HepG2 (cell line): ENCODE measurements around the gene COL5A1. TPM values are rescaled to one million over a fixed set of nuclear protein-coding genes. Genes with fewer than 3 reads are reported as not detected.

Experiments
- ATAC-seq: fragments of 200-7000 bp; cut with Tn5 transposase; 3 replicates; pipeline ENCODE4 v1.9.1; 2020; ENCODE audit warnings: mild to moderate bottlenecking, moderate library complexity
- BruUV-seq: library from RNA; stranded (reverse); fragments of 400-500 nt; replicated peaks from 2 replicates; lab custom pipeline; 2021; lab: Mats Ljungman, UMichigan
- CTCF ChIA-PET: fragments of 300-600 bp; formaldehyde crosslinking; extraction: SDS; loops from one replicate; lab custom pipeline; 2021; ENCODE audit warnings: low total read pairs, inconsistent platforms, low intra/inter-chr PET ratio; lab: Yijun Ruan, JAX
- POLR2A ChIA-PET: fragments of 350-600 bp; sonication (Branson Sonifier 250); formaldehyde crosslinking; loops from one replicate; lab custom pipeline; 2020; ENCODE audit warnings: antibody characterized with exemption, inconsistent platforms; lab: Yijun Ruan, JAX
- DNase-seq: peaks from one replicate; pipeline ENCODE4 v3.0.0-alpha.2; 2015; ENCODE audit warnings: low spot score
- FAIRE-seq: peaks from 3 replicates; lab custom pipeline; 2011; peaks lifted over from hg19 to GRCh38; lab: Jason Lieb, UNC
- H2AFZ ChIP-seq: one replicate; pipeline ENCODE4 v1.6.1; 2011; ENCODE audit warnings: low read length, inconsistent platforms
- H3K27ac ChIP-seq: fragments of 300-600 bp; 3 replicates; pipeline ENCODE4 v1.8.0; 2011; ENCODE audit warnings: mixed run types, mild to moderate bottlenecking, mixed read lengths, low read length, inconsistent platforms; ENCODE audit not compliant: insufficient read depth; ENCODE audit errors: extremely low read length
- H3K27me3 ChIP-seq, 2 experiments: fragments of 200-600 bp in 1 of 2; 2 replicates in 1 of 2; 3 replicates in 1 of 2; pipeline versions ENCODE4 v1.6.0 to v1.8.0; 2011; ENCODE audit warnings: low read length in 2 of 2, mild to moderate bottlenecking in 2 of 2, moderate library complexity in 2 of 2, inconsistent platforms in 1 of 2; ENCODE audit not compliant: insufficient read depth in 2 of 2, control insufficient read depth in 1 of 2
- H3K36me3 ChIP-seq, 2 experiments: fragments of 200-600 bp in 1 of 2; replicated peaks in 1 of 2; 2 replicates in 1 of 2; 3 replicates in 1 of 2; pipeline versions ENCODE4 v1.5.1 to v1.8.0; 2011; ENCODE audit warnings: low read length in 2 of 2, inconsistent platforms in 1 of 2; ENCODE audit not compliant: insufficient read depth in 2 of 2, control insufficient read depth in 1 of 2
- H3K4me1 ChIP-seq: 2 replicates; pipeline ENCODE4 v1.5.1; 2012; ENCODE audit warnings: low read length, inconsistent platforms; ENCODE audit not compliant: insufficient read depth
- H3K4me2 ChIP-seq: 2 replicates; pipeline ENCODE4 v1.6.0; 2011; ENCODE audit warnings: low read depth, low read length, inconsistent platforms
- H3K4me3 ChIP-seq, 3 experiments: fragments of 200-600 bp in 1 of 3; sonication (generic), shearing (Covaris generic) in 1 of 3; replicated peaks in 1 of 3; 2 replicates each; pipeline ENCODE4 v1.5.1; 2011 to 2016; ENCODE audit warnings: low read length in 3 of 3, inconsistent platforms in 2 of 3, low read depth in 2 of 3, mild to moderate bottlenecking in 2 of 3, control low read depth in 1 of 3, mixed read lengths in 1 of 3; ENCODE audit not compliant: insufficient read depth in 1 of 3
- H3K79me2 ChIP-seq: one replicate; pipeline ENCODE4 v1.6.1; 2011; ENCODE audit warnings: low read length, inconsistent platforms; ENCODE audit not compliant: insufficient read depth
- H3K9ac ChIP-seq: 2 replicates; pipeline ENCODE4 v1.6.0; 2011; ENCODE audit warnings: mild to moderate bottlenecking, low read depth, low read length, inconsistent platforms; ENCODE audit not compliant: insufficient read depth
- H3K9me3 ChIP-seq: 2 replicates; pipeline ENCODE4 v1.5.1; 2012; ENCODE audit warnings: mild to moderate bottlenecking, low read length
- H4K20me1 ChIP-seq: 2 replicates; pipeline ENCODE4 v1.6.0; 2011; ENCODE audit warnings: inconsistent platforms, mild to moderate bottlenecking, low read length, moderate library complexity; ENCODE audit not compliant: insufficient read depth
- CTCF ChIP-seq: sonication (generic); formaldehyde crosslinking; IDR thresholded peaks from 2 replicates; pipeline ENCODE4 v1.5.0; 2020; ENCODE audit warnings: mild to moderate bottlenecking, missing genetic modification reagents, moderate library complexity
- POLR2AphosphoS5 ChIP-seq: IDR thresholded peaks from 2 replicates; pipeline ENCODE4 v1.6.1; 2012; ENCODE audit warnings: low read depth, low read length
- SNAI1 ChIP-seq: sonication (generic); formaldehyde crosslinking; IDR thresholded peaks from 2 replicates; pipeline ENCODE4 v1.5.0; 2020; ENCODE audit warnings: mild to moderate bottlenecking, missing genetic modification reagents, borderline replicate concordance
- SP4 ChIP-seq: sonication (generic); formaldehyde crosslinking; IDR thresholded peaks from 2 replicates; pipeline ENCODE4 v1.8.1; 2023; ENCODE audit warnings: mild to moderate bottlenecking, missing genetic modification reagents
- ZNF710 ChIP-seq: sonication (generic); formaldehyde crosslinking; IDR thresholded peaks from 2 replicates; pipeline ENCODE4 v1.5.0; 2020; ENCODE audit warnings: mild to moderate bottlenecking, missing genetic modification reagents, borderline replicate concordance
- WGBS: methylation state at CpG from one replicate; pipeline ENCODE4 v1.1.6; 2017; ENCODE audit warnings: low lambda C conversion rate; 5-methylcytosine and 5-hydroxymethylcytosine counted together
- in situ Hi-C: cut with HindIII; loops from 2 replicates; pipeline ENCODE4 v1.10.0; 2017; ENCODE audit warnings: low pct_unique_long_range_greater_than_20kb; ENCODE audit not compliant: extremely low pct_ligation_motif_present
- intact Hi-C: fragments of 100-400 bp; cut with micrococcal nuclease; formaldehyde crosslinking; loops from one replicate; pipeline ENCODE4 v1.10.0; 2022; ENCODE audit not compliant: unreplicated experiment
- polyA plus RNA-seq, 8 experiments: library from polyadenylated mRNA; depleted of rRNA in 3 of 8; stranded (reverse) in 7 of 8; unstranded in 1 of 8; fragments of >200 nt; fragmentation: Illumina TruSeq in 4 of 8; extraction: Trizol in 4 of 8; gene quantifications; 2 replicates each; pipeline versions ENCODE4 v1.2.1 to v1.2.3, GENCODE V29; 2011 to 2016; ENCODE audit warnings: low read depth in 4 of 8, missing spikeins in 1 of 8, mixed read lengths in 1 of 8; ENCODE audit not compliant: insufficient read depth in 1 of 8
- total RNA-seq, 5 experiments: library from RNA; depleted of rRNA; stranded (reverse); fragments of >200 nt; fragmentation: Illumina TruSeq; extraction: Trizol; gene quantifications; 2 replicates each; pipeline ENCODE4 v1.2.3, GENCODE V29; 2016; ENCODE audit warnings: low read depth in 1 of 5

Gene COL5A1
- total and polyA plus RNA-seq, 2 of the 13 experiments (the other 11 are each of a cell fraction or from before 2014, with no cell fraction given) = not detected

GRCh38 chr9:134834217-134834956, 192.8 kb downstream of the COL5A1 start:
- TF ChIP-seq ZNF710 (no peak), CTCF (CRISPR knock-in tag) (no peak), SNAI1 (CRISPR knock-in tag) (no peak), SP4 (no peak), POLR2AphosphoS5 (no peak)
- no peaks in the 10 kb centered on the region for H3K36me3 ChIP-seq
- no peak overlapping the region for H3K4me2 ChIP-seq
- no peak overlapping the region for H3K27ac ChIP-seq
- no peak for FAIRE-seq
- POLR2A ChIA-PET = no interaction called here
- no peak overlapping the region for H2AFZ ChIP-seq
- ATAC-seq = no peak
- H3K9me3 ChIP-seq = no peaks in the 10 kb centered on the region
- CTCF ChIA-PET = no interaction called here
- no peaks in the 10 kb centered on the region for H4K20me1 ChIP-seq
- BruUV-seq = no TSS peak
- no peak for DNase-seq
- H3K27me3 ChIP-seq = peaks cover 23 to 82% of the 10 kb centered on the region in 2 experiments
- H3K4me1 ChIP-seq = no peaks in the 10 kb centered on the region
- in situ Hi-C loops = no loop called here
- intact Hi-C loops = no loop called here
- no peak overlapping the region for H3K4me3 ChIP-seq
- H3K9ac ChIP-seq = no peak overlapping the region
- no peaks in the 10 kb centered on the region for H3K79me2 ChIP-seq
- 30% methylated on average over 6 of the region's 20 CpGs for WGBS
